Choroid plexus epithelial cell (primary cell): ENCODE results near the gene PLEKHA8.

Source experiments
- DNase-seq: peaks from one replicate; pipeline ENCODE4 v3.0.0-alpha.2; 2010; ENCODE audit warnings: low read depth
- H3K4me3 ChIP-seq: 2 replicates; pipeline ENCODE4 v1.5.1; 2011; ENCODE audit warnings: low read depth, mild to moderate bottlenecking, control low read depth, low read length, moderate library complexity
- CTCF ChIP-seq: conservative IDR thresholded peaks from 2 replicates; pipeline ENCODE4 v1.5.1; 2011; ENCODE audit warnings: low read depth, mild to moderate bottlenecking, control low read depth, inconsistent platforms, low read length, moderate library complexity

PLEKHA8 gene

DNA sequence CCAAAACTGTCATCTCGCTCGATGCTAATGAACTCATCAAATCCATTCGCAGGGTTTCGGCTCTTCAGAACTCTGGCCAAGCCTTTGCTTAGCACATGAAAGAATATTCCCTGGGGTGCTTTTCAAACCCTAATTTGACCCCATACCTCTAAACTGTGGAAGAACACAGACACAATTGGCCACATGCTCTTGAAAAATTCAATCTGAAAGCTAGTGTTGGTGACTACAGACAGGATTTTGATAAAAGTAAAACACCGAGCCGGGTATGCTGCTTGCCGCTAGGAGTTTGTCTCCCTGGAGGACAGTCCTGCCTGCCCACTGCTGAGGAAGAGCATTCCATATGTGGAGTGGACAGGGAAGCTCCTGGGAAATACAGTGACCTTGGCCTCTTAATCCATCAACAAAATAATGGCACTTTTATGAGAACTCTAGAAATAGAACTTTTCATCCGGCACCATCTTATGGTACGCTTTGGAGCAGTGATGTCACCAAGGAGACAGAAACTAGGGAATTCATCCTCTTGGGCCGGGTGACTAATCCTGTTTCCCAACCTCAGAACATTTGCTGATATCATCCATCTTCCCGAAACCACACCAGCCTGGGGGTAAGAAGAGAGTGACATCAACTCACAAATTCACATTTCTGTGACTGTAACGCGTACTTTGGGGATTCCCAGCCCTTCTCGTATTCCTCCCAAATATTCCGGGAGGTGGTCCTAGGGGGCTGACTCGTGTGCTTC is 140.8 kb downstream of the PLEKHA8 start:
- DNase-seq = peak; percentile 79
- TF ChIP-seq CTCF = peak; percentile 11
- H3K4me3 ChIP-seq = no peak overlapping the region

GRCh38 chr7:30169579-30169978 is 141.4 kb downstream of the PLEKHA8 start:
- H3K4me3 ChIP-seq = no peak overlapping the region
- no peak for TF ChIP-seq CTCF
- DNase-seq = no peak

DNA sequence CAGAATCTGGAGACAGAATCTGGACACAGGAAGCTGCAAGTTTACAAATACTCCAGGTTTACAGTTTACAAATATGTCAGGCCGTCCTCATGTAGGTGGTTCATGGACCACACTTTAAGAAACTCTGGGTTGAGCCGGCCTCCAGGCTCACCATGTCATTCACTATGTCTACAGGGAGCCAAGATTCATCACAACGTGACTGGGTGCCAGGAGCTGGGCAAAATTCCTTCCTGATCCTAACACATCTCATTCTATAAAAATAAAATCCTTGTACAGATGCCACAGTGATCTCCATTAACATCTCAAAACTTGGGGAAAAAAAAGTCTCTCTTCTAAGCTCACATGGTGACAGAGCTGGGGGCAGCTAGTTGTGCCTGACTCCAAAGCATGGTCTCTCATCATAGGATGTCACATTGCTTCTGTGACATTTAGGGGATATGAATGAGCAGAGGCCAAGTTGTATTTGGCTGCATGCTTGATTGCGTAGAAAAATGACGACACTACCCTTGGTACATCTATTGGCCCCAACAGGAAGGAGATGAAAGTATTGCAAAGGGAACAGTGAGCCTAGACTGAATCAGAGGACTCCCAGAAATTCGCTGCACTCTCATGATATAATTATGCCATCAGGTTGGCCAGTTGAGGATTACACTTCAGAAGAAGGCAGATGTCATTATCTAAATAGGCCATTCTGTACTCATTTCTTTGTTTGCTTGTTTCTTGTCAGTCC is 142.4 kb downstream of the PLEKHA8 start:
- DNase-seq = no peak
- H3K4me3 ChIP-seq = no peak overlapping the region
- no peak for TF ChIP-seq CTCF

DNA sequence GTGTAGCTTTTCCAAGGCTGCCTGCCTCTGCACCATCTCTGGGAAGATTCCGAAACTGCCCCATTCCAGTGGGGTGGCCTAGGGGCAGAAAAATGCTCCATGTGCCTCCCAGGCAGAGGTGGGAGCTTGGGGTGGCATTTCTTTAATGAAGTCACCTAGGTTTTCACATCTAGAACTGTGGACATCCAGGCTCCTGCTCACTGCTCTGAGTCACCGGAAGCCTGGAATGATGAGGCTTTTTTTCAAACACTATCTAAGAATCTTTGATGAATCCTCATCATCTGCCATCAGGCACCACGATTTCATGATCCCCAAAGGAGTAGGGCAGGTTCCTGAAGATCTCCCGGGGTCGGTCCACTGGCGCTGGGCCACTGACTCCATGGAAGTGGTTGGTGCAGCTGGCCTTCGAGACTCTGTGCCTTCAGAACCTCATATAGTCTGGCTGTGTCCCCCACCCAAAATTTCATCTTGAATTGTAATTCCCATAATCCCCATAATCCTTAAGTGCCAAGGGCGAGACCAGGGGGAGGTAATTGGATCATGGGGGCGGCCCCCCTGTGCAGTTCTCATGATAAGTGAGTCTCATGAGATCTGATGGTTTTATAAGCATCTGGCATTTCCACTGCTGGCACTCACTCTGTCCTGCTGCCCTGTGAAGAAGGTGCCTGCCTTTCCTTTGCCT is 143.7 kb downstream of the PLEKHA8 start:
- TF ChIP-seq CTCF = no peak
- DNase-seq = no peak
- no peak overlapping the region for H3K4me3 ChIP-seq

DNA sequence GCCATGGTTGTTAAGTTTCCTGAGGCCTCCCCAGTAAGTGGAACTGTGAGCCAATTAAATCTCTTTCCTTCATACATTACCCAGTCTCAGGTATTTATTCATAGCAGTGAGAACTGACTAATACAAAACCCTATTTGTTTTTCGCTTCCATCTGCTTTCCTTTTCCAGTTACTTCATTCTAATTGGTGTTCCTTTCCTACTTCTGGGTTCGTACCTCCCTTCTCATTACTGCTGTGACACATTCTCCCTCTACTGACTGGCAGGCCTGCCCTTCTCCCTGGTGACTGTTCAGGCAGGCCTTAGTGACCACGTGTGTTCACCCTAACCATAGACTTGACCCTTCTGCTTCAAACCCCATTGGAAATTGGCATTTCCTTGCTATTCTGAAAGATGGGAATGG is 144.2 kb downstream of the PLEKHA8 start:
- DNase-seq = no peak
- no peak overlapping the region for H3K4me3 ChIP-seq
- no peak for TF ChIP-seq CTCF

GRCh38 chr7:30173058-30173897 is 145.1 kb downstream of the PLEKHA8 start:
- no peak overlapping the region for H3K4me3 ChIP-seq
- TF ChIP-seq CTCF = peak; percentile 28
- peak; percentile 74 for DNase-seq
